GM20000 (cell line): ENCODE data around the gene GPC6.

ENCODE experiments used
- DNase-seq: peaks from one replicate; pipeline ENCODE4 v3.0.0; 2012; ENCODE audit warnings: low spot score
- CTCF ChIP-seq: IDR thresholded peaks from 2 replicates; pipeline ENCODE4 v1.5.1; 2012; ENCODE audit warnings: mild to moderate bottlenecking, control low read depth; ENCODE audit errors: extremely low read depth, missing control alignments

GPC6 gene

DNA sequence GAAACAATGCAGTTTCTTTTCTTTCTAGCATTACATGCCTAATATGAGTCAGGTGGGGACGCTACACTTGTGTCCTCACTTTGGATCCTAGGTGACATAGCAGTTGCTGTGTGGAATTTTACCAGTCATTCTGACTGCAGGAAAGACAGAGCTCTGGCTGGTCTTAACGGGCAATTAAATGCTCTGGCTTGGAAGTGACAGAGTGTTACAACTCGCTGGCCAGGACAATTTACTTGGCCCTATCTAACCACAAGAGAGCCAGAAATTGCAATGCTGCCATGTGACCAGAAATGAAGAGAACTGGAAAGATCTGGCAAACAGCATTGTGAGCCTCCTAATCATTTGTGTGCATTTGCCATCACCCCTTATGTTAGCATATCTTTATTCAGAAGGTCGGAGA lies 901.8 kb downstream of the GPC6 start:
- no peak for DNase-seq
- no peak for TF ChIP-seq CTCF

- TF ChIP-seq CTCF, result no peak
- no peak for DNase-seq
Measured at GRCh38 chr13:94129490-94129894, 902.9 kb downstream of the GPC6 start.

- no peak for TF ChIP-seq CTCF
- DNase-seq, result no peak
Measured at GRCh38 chr13:94138831-94139230, 912.2 kb downstream of the GPC6 start.

DNA sequence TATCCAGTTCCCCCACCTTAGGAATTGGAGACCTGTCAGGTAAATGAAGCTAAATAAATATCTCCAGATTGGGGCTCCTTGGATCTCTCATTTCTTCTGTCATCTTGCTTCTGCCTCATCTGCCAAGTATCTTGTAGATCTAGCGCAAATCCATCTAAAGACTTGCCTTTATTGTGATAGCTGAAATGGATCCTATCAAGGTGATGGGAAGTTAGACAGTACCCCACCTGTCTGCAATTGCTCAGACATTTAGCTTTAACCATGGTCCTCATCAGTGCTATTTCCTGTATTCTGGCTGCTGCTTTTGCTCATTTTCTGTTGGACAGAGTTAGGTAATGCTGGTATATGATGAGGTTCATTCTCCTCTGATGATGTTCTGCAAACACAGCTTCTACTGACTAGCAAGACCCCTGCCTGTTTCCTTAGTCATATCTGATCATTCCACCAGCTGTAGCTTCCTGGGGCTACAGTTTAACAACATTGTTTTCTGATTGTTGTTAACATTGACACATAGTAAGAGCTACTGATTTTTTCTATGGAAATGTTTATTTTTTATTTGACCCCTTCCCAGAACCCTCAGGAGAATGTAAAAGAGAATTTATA lies 912.9 kb downstream of the GPC6 start:
- TF ChIP-seq CTCF, result no peak
- no peak for DNase-seq

DNA sequence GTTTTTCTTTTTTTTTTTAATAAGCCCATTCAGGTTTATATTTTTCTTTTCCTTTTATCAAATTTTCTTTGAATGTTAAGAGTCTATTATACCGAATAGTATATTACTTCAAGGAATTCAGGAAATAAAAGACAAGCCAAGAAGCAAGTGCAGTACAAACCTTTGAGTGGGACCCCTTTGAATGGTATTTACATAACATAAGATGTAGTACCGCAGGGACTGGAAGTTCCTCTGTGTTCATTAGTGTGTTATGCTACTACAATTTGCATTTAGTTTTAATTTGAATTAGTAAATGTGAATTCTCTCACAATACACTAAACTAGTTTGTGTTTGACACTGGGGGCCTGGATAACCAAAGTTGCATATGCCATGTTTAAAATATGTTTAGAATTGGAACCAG lies 913.4 kb downstream of the GPC6 start:
- DNase-seq, result no peak
- no peak for TF ChIP-seq CTCF

DNA sequence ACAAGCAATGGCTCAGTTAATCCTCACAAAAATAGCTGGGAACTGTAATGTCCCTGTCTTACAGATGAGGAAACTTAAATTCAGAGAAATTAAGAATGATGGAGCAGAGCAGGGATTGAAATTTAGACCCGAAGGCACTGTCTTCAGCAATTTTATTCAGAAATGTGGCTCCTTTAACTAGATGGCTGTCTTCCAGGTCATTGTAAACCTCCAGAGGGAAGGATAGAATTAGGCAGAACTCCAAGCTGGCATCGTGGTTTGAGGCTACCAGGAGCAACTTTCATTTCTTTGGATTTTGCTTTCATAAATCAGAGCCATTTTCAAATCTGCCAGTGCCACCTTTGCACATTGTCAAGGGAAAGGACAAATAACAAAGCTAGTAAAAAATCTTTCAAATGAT lies 913.9 kb downstream of the GPC6 start:
- TF ChIP-seq CTCF, result no peak
- DNase-seq, result no peak

DNA sequence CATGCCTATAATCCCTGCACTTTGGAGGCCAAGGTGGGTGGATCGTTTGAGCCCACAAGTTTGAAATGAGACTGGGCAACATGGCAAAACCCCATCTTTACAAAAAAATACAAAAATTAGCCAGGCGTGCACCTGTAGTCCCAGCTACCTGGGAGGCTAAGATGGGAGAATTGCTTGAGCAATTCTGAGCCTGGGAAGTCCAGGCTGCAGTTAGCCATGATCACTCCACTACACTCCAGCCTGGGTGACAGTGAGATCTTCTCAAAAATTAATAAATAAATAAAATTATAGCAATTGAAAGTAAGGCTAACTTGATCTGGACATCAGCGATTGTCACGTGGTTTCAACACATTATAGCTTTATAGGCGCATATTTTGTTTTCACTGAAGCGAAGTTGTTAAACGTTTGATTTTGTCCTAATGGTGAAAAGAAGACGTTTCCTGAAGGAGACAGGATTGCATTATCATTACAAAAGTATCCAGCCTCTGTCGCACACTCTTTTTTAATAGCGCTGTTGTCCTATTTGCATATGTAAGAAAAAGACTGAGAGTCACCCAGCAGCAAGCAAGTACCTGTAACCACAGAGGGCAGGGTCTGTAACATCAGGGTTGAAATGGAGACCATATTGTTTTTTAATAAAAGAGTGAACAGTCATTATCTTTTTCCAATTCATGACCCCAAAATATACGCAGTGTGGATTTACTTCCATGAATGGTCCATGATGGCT lies 917.2 kb downstream of the GPC6 start:
- DNase-seq, result no peak
- no peak for TF ChIP-seq CTCF
